ENCODE results near the gene CNN3.

DNA sequence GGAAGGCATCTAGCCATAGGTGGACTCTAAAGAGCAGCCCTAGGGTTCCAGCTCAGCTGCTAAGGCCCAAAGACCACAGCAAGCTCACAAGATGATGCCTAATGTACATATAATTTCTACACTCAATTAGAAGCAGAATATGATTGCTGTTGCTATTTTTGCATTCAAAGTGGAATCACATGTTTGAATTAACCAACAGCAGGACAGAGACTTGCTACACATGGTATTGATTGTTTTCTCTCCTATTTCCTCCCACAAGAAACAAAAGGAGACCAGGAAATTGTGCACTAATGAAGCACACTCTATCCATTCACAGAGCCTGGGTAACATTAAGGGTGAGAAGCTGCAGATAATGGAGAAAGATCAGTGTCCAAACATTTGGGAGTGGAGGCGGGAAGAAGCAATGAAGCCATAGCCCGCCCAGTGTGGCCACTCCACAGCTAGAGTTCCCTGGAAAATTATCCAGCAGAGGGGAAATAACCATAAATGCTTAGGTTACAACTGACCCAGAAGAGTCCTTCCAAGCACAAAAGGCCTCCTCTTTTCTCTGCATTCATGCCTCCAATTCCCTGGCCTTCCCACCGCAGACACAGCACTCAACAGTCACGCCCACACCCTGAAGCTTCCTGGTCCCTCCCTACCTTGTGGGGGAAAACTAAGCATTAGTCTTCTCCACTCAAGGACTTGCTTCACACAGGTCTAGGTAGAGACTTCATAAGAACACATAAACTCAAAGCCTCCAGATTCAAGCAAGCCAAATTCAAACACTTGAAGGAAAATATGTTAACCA, 7.5 kb downstream of the CNN3 start:
- TF ChIP-seq, protein P1, sequence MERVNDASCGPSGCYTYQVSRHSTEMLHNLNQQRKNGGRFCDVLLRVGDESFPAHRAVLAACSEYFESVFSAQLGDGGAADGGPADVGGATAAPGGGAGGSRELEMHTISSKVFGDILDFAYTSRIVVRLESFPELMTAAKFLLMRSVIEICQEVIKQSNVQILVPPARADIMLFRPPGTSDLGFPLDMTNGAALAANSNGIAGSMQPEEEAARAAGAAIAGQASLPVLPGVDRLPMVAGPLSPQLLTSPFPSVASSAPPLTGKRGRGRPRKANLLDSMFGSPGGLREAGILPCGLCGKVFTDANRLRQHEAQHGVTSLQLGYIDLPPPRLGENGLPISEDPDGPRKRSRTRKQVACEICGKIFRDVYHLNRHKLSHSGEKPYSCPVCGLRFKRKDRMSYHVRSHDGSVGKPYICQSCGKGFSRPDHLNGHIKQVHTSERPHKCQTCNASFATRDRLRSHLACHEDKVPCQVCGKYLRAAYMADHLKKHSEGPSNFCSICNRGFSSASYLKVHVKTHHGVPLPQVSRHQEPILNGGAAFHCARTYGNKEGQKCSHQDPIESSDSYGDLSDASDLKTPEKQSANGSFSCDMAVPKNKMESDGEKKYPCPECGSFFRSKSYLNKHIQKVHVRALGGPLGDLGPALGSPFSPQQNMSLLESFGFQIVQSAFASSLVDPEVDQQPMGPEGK (CRISPR knock-in tag; IDR thresholded peaks at IDR 0.05; ENCODE audit: borderline replicate concordance), result no peak
- TF ChIP-seq TOX (CRISPR knock-in tag; IDR thresholded peaks at IDR 0.05; ENCODE audit: borderline replicate concordance), result no peak
- TF ChIP-seq, protein P2, sequence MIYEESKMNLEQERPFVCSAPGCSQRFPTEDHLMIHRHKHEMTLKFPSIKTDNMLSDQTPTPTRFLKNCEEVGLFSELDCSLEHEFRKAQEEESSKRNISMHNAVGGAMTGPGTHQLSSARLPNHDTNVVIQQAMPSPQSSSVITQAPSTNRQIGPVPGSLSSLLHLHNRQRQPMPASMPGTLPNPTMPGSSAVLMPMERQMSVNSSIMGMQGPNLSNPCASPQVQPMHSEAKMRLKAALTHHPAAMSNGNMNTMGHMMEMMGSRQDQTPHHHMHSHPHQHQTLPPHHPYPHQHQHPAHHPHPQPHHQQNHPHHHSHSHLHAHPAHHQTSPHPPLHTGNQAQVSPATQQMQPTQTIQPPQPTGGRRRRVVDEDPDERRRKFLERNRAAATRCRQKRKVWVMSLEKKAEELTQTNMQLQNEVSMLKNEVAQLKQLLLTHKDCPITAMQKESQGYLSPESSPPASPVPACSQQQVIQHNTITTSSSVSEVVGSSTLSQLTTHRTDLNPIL (CRISPR knock-in tag; IDR thresholded peaks at IDR 0.05; ENCODE audit: low read depth), result no peak
- TF ChIP-seq ARNTL (CRISPR knock-in tag; IDR thresholded peaks at IDR 0.05; ENCODE audit: borderline replicate concordance, low read depth), result no peak
- TF ChIP-seq, protein P3, sequence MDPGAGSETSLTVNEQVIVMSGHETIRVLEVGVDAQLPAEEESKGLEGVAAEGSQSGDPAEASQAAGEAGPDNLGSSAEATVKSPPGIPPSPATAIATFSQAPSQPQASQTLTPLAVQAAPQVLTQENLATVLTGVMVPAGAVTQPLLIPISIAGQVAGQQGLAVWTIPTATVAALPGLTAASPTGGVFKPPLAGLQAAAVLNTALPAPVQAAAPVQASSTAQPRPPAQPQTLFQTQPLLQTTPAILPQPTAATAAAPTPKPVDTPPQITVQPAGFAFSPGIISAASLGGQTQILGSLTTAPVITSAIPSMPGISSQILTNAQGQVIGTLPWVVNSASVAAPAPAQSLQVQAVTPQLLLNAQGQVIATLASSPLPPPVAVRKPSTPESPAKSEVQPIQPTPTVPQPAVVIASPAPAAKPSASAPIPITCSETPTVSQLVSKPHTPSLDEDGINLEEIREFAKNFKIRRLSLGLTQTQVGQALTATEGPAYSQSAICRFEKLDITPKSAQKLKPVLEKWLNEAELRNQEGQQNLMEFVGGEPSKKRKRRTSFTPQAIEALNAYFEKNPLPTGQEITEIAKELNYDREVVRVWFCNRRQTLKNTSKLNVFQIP (CRISPR knock-in tag; IDR thresholded peaks at IDR 0.05; ENCODE audit: borderline replicate concordance, low read depth), result no peak

Data from SK-N-SH treated with all-trans-retinoic acid at 6 μM for 48 hours (cell line).